A673 (cell line): ENCODE results near the gene UAP1. TPM values are rescaled to one million over a fixed set of nuclear protein-coding genes. Genes with fewer than 3 reads are reported as not detected.
"Not testable (repeated sequence)": the region's sequence is repeated elsewhere in the genome, so short reads cannot be mapped to it uniquely, and the experiment has no call there.

Source experiments
- BruUV-seq: library from RNA; stranded (reverse); fragments of 400-500 nt; replicated peaks from 2 replicates; lab custom pipeline; 2021; lab: Mats Ljungman, UMichigan
- CTCF ChIA-PET: fragments of 300-600 bp; sonication (Branson Sonifier 250); formaldehyde crosslinking; loops from one replicate; lab custom pipeline; 2022; ENCODE audit warnings: antibody characterized with exemption; lab: Charles Lee
- POLR2A ChIA-PET: fragments of 300-600 bp; sonication (Branson Sonifier 250); formaldehyde crosslinking; loops from one replicate; lab custom pipeline; 2022; ENCODE audit warnings: antibody characterized with exemption; ENCODE audit not compliant: low non-redundant PET; lab: Charles Lee
- DNase-seq: peaks from one replicate; pipeline ENCODE4 v3.0.0-alpha.2; 2015; ENCODE audit warnings: low spot score
- H3K27ac ChIP-seq: fragments of 200-600 bp; sonication (generic); 2 replicates; pipeline ENCODE4 v1.5.1; 2016; ENCODE audit warnings: mixed run types, low read depth, mild to moderate bottlenecking, mixed read lengths, antibody characterized with exemption, low read length; ENCODE audit not compliant: poor library complexity, severe bottlenecking
- H3K27me3 ChIP-seq: fragments of 200-600 bp; sonication (generic); replicated peaks from 2 replicates; pipeline ENCODE4 v1.6.1; 2017; ENCODE audit warnings: mixed run types, low read depth, mild to moderate bottlenecking, mixed read lengths, antibody characterized with exemption, low read length; ENCODE audit not compliant: insufficient read depth, poor library complexity
- H3K36me3 ChIP-seq: fragments of 200-600 bp; sonication (generic); 2 replicates; pipeline ENCODE4 v1.6.1; 2016; ENCODE audit warnings: mixed run types, mild to moderate bottlenecking, mixed read lengths, antibody characterized with exemption, low read length; ENCODE audit not compliant: insufficient read depth, poor library complexity, severe bottlenecking
- H3K4me1 ChIP-seq: fragments of 200-600 bp; sonication (generic); 2 replicates; pipeline ENCODE4 v1.6.1; 2017; ENCODE audit warnings: mixed run types, mild to moderate bottlenecking, mixed read lengths, antibody characterized with exemption, low read length; ENCODE audit not compliant: insufficient read depth, poor library complexity, severe bottlenecking
- H3K4me3 ChIP-seq: fragments of 200-600 bp; sonication (generic); 2 replicates; pipeline ENCODE4 v1.5.1; 2016; ENCODE audit warnings: low read depth, mixed run types, mild to moderate bottlenecking, mixed read lengths, low read length; ENCODE audit not compliant: poor library complexity, severe bottlenecking
- H3K9me3 ChIP-seq: fragments of 200-600 bp; sonication (generic); 2 replicates; pipeline ENCODE4 v1.6.1; 2016; ENCODE audit warnings: mixed run types, low read depth, mild to moderate bottlenecking, mixed read lengths, antibody characterized with exemption, low read length; ENCODE audit not compliant: poor library complexity, severe bottlenecking
- EZH2 ChIP-seq: fragments of 200-600 bp; sonication (generic); IDR thresholded peaks from 2 replicates; pipeline ENCODE4 v1.6.1; 2017; ENCODE audit warnings: borderline replicate concordance, low read depth, mild to moderate bottlenecking, mixed read lengths, antibody characterized with exemption, low read length; ENCODE audit not compliant: poor library complexity, severe bottlenecking
- intact Hi-C: fragments of 100-400 bp; cut with micrococcal nuclease; formaldehyde crosslinking; loops from one replicate; pipeline ENCODE4 v1.10.0; 2022; ENCODE audit not compliant: unreplicated experiment
- total RNA-seq: library from RNA; stranded (reverse); gene quantifications from 2 replicates; pipeline ENCODE4 v1.2.3, GENCODE V29; 2021
- TF ChIP-seq, protein P1 (sequence below): fragments of 300-800, 200-600 bp; sonication (generic); conservative IDR thresholded peaks from 2 replicates; pipeline ENCODE4 v1.5.1; 2017; ENCODE audit warnings: low read depth, mild to moderate bottlenecking, antibody characterized with exemption, low read length, moderate library complexity, mixed read lengths

The UAP1 gene
- total RNA-seq, 1 experiment from 2014 or later: 152 TPM

DNA sequence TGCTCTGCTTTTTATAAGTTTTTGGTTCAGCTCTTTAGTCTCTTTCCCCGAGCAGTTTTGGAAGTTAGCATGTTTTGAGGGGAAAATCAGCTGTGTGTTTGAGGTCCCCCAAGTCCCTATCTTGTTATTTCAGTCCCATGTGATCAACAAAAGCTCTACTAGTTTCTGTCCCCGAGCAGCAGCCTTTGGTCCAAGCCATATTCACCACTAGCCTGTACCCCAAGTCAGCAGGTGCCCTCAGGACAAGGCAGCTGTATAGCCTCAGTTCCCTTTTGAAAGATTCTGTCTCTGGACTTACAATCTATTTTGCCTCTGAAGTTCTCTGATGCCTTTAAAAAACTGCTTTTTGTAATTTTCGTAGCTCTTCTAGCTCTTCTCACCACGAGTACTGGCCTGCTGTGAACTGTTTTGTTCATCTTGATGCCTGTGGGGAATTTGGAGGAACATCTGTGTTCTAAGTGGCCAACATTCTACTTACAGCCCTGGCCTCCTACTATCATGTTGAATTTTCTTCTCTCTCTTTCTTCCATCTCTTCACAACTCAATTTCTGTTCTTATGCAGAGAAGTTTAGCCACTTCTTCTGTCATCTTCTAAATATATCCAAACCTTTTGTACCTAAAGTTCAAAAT is 16.7 kb downstream of the UAP1 start:
- CTCF ChIA-PET: no interaction called here
- no TSS peak for BruUV-seq

DNA sequence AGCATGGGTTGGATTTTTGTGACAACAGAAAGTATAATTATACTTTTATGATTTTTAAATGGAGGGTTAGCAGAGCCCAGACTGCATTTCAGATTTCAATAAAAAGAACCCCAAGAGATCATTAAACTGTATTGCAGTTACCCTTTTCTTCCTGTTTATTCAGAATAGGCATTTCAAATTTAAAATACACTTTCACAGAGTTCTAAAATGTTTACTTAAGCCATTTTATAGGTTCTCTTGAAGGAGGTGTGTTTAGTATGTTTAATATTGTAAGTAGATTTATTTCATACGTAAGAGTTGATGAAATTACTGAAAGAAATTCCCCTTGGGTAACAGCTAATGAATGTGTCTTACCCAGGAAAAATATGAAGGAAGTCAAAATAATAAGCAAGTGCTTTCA is 17.4 kb downstream of the UAP1 start:
- DNase-seq: no peak
- no peaks in the 10 kb centered on the region for H3K27me3 ChIP-seq
- H3K9me3 ChIP-seq: no peaks in the 10 kb centered on the region
- ChIA-PET CTCF (no interaction called here), POLR2A (no interaction called here)
- BruUV-seq: no TSS peak
- peaks cover 9% of the 10 kb centered on the region for H3K4me1 ChIP-seq
- TF ChIP-seq, protein P1, sequence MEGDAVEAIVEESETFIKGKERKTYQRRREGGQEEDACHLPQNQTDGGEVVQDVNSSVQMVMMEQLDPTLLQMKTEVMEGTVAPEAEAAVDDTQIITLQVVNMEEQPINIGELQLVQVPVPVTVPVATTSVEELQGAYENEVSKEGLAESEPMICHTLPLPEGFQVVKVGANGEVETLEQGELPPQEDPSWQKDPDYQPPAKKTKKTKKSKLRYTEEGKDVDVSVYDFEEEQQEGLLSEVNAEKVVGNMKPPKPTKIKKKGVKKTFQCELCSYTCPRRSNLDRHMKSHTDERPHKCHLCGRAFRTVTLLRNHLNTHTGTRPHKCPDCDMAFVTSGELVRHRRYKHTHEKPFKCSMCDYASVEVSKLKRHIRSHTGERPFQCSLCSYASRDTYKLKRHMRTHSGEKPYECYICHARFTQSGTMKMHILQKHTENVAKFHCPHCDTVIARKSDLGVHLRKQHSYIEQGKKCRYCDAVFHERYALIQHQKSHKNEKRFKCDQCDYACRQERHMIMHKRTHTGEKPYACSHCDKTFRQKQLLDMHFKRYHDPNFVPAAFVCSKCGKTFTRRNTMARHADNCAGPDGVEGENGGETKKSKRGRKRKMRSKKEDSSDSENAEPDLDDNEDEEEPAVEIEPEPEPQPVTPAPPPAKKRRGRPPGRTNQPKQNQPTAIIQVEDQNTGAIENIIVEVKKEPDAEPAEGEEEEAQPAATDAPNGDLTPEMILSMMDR: no peak
- TF ChIP-seq EZH2: no peak
- intact Hi-C loops: no loop called here
- no peak overlapping the region for H3K27ac ChIP-seq
- no peak overlapping the region for H3K4me3 ChIP-seq
- peaks cover 62% of the 10 kb centered on the region for H3K36me3 ChIP-seq

More for the DNA sequence above, 16.7 kb downstream of the UAP1 start:
- DNase-seq: peak; percentile 23
- POLR2A ChIA-PET: no interaction called here
- Histone ChIP-seq H3K27ac (peak overlapping the region; percentile 54), H3K27me3 (no peaks in the 10 kb centered on the region), H3K9me3 (no peaks in the 10 kb centered on the region), H3K36me3 (peaks cover 55% of the 10 kb centered on the region), H3K4me3 (no peak overlapping the region), H3K4me1 (peaks cover 9% of the 10 kb centered on the region)
- intact Hi-C loops: no loop called here
- TF ChIP-seq, protein P1: no peak

DNA sequence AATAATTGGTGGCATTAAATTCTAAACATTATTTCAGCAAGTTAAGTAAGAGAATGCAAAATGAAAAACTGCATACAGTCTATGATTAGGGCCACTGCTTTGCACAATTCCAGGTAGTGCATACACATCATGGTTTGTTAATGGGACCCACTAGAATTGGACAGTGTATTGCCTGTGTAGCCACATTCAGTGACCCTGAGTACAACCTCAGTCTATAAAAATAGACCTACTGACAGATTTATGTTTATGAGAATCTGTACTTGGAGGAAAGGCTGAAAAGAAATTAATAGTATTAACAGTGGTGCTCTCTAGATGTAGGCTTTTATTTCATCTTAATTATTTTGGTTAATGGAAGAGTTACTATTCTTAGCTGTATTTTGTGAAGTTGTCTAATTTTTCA is 18.8 kb downstream of the UAP1 start:
- Histone ChIP-seq H3K9me3 (no peaks in the 10 kb centered on the region), H3K36me3 (peaks cover 76% of the 10 kb centered on the region), H3K4me3 (no peak overlapping the region), H3K27me3 (no peaks in the 10 kb centered on the region), H3K4me1 (peaks cover 9% of the 10 kb centered on the region), H3K27ac (no peak overlapping the region)
- CTCF ChIA-PET: no interaction called here
- BruUV-seq: no TSS peak
- DNase-seq: no peak
- POLR2A ChIA-PET: no interaction called here
- TF ChIP-seq, protein P1: no peak
- no peak for TF ChIP-seq EZH2
- intact Hi-C loops: no loop called here

DNA sequence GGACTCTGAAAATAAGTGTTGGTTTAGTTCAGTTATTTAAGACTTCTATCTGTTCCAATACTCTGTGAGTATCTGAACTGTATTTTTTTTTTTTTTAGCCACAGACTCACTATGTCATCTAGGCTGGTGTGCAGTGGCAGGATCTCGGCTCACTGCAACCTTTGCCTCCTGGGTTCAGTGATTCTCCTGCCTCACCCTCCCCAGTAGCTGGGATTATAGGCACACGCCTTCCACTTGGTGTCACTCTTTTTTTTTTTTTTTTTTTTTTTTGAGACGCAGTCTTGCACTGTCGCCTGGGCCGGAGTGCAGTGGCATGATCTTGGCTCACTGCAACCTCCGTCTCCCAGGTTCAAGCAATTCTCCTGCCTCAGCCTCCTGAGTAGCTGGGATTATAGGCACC is 21.4 kb downstream of the UAP1 start:
- CTCF ChIA-PET, H3K4me3 ChIP-seq, H3K27me3 ChIP-seq, H3K9me3 ChIP-seq, H3K4me1 ChIP-seq, H3K27ac ChIP-seq, intact Hi-C loops, BruUV-seq, DNase-seq: not testable (repeated sequence)
- POLR2A ChIA-PET: interaction anchor here (0.6 kb wide), 1 partner anchor 37 kb away, joined by 6 read pairs; no protein-coding TSS in a partner anchor
- H3K36me3 ChIP-seq: peaks cover 85% of the 10 kb centered on the region

DNA sequence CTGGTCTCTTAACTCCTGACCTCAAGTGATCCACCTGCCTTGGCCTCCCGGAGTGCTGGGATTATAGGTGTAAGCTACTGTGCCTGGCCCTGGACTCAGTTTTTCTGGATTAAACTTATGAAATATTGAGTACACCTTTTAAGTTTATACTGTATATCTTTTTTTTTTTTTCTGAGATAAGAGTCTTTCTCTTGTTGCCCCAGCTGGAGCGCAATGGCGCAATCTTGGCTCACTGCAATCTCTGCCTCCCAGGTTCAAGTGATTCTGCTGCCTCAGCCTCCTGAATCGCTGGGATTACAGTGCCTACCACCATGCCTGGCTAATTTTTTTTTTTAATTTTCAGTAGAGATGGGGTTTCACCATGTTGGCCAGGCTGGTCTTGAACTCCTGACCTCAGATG is 23.6 kb downstream of the UAP1 start:
- H3K9me3 ChIP-seq, DNase-seq, H3K27ac ChIP-seq, H3K4me1 ChIP-seq, intact Hi-C loops, POLR2A ChIA-PET, BruUV-seq, H3K4me3 ChIP-seq, H3K27me3 ChIP-seq: not testable (repeated sequence)
- H3K36me3 ChIP-seq: peaks cover 88% of the 10 kb centered on the region
- CTCF ChIA-PET: interaction anchor here (0.7 kb wide), 1 partner anchor 91 kb away, joined by 5 read pairs; no protein-coding TSS in a partner anchor
